Measurements from ENCODE around the gene UROD. TPM values are rescaled to one million over a fixed set of nuclear protein-coding genes. Genes with fewer than 3 reads are reported as not detected.

The UROD gene
- total and polyA plus RNA-seq, 4 donors, result 78.5 to 717 (median 102) TPM

DNA sequence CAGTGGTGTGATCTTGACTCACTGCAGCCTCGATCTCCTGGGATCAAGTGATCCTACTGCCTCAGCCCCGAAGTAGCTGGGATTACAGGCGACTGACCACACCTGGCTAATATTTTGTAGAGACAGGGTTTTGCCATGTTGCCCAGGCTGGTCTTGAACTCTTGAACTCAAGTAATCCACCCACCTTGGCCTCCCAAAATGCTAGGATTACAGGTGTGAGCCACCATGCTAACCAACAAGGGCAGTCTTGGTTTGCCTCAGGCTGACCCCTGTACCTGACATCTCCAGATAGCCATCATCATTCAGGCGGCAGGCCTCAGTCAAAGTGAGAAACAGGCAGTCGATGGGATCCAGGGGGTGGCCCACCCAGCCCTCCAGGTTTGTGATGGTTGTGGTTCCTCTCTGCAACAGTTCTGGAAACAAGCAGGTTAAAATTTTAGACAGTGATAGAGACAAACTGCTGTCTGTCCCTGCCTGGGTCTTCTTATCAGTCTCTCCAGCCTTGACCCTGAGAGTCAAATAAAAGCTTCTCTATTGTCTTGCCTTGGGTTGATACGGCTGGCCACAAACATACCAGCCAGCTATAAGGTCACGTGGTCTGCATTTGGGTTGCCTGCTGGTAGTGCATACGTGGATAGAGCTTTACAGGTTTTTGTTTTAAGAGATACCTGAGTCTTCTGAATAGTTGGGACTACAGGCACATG lies 26.8 kb downstream of the UROD start:
- no peak overlapping the region for H3K4me3 ChIP-seq (ENCODE audit: low read depth in 1 of 3, low read length in 3 of 3)
- no peaks in the 10 kb centered on the region for H3K36me3 ChIP-seq (ENCODE audit: control insufficient read depth in 4 of 4, insufficient read depth in 3 of 4, low read depth in 1 of 4, low read length in 3 of 4)
- WGBS, result 89% methylated on average over 8 of the region's 8 CpGs
- H3K9me3 ChIP-seq (ENCODE audit: control insufficient read depth in 4 of 4, low read length in 3 of 4), result no peaks in the 10 kb centered on the region
- no peak overlapping the region for H3K27ac ChIP-seq (ENCODE audit: low read depth in 1 of 2, low read length in 2 of 2)
- TF ChIP-seq EGR1 (IDR thresholded peaks at IDR 0.05; ENCODE audit: low read depth in 2 of 2) (no peak), HNF4G (IDR thresholded peaks at IDR 0.05) (no peak), JUND (IDR thresholded peaks at IDR 0.05) (no peak)
- TF ChIP-seq, protein P1, sequence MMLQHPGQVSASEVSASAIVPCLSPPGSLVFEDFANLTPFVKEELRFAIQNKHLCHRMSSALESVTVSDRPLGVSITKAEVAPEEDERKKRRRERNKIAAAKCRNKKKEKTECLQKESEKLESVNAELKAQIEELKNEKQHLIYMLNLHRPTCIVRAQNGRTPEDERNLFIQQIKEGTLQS (IDR thresholded peaks at IDR 0.05), result no peak
- no peak for DNase-seq (ENCODE audit: low spot score)
- no peak overlapping the region for H3K9ac ChIP-seq (ENCODE audit: low read depth in 1 of 2, low read length in 2 of 2)
- H3K27me3 ChIP-seq (ENCODE audit: control insufficient read depth in 4 of 4, insufficient read depth in 4 of 4, low read length in 3 of 4), result no peaks in the 10 kb centered on the region
- no peaks in the 10 kb centered on the region for H3K4me1 ChIP-seq (ENCODE audit: control insufficient read depth in 4 of 4, insufficient read depth in 4 of 4, low read length in 3 of 4)

DNA sequence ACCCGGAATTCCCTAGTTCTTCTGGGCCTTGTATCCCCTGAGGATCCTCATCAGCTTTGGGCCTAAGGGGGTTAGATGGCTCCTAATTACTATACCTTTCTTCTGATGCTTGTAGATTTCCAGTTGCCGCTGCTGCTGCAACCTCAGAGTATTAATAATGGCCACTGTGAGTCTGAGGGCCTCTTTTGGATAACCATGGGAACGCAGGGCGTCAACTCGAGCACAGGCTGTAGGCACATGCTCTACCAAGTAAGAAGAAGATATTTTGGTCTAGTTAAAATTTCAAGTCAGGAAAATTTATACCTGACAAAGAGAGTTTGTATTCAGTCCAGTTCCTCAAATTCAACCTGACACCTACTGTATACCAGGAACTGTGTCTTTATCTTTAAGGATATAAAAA lies 28.2 kb downstream of the UROD start:
- no peak for TF ChIP-seq RAD21 (IDR thresholded peaks at IDR 0.05)
- no peaks in the 10 kb centered on the region for H3K36me3 ChIP-seq (ENCODE audit: control insufficient read depth in 4 of 4, insufficient read depth in 3 of 4, low read depth in 1 of 4, low read length in 3 of 4)
- no peak overlapping the region for H3K27ac ChIP-seq (ENCODE audit: low read depth in 1 of 2, low read length in 2 of 2)
- WGBS, result 98% methylated on average over 5 of the region's 5 CpGs
- no peak overlapping the region for H3K9ac ChIP-seq (ENCODE audit: low read depth in 1 of 2, low read length in 2 of 2)
- no peak overlapping the region for H3K4me3 ChIP-seq (ENCODE audit: low read depth in 1 of 3, low read length in 3 of 3)
- DNase-seq (ENCODE audit: low spot score), result no peak
- H3K27me3 ChIP-seq (ENCODE audit: control insufficient read depth in 4 of 4, insufficient read depth in 4 of 4, low read length in 3 of 4), result no peaks in the 10 kb centered on the region
- H3K9me3 ChIP-seq (ENCODE audit: control insufficient read depth in 4 of 4, low read length in 3 of 4), result peaks cover 0 to 5% (median 0%) of the 10 kb centered on the region in 4 donors
- H3K4me1 ChIP-seq (ENCODE audit: control insufficient read depth in 4 of 4, insufficient read depth in 4 of 4, low read length in 3 of 4), result no peaks in the 10 kb centered on the region

DNA sequence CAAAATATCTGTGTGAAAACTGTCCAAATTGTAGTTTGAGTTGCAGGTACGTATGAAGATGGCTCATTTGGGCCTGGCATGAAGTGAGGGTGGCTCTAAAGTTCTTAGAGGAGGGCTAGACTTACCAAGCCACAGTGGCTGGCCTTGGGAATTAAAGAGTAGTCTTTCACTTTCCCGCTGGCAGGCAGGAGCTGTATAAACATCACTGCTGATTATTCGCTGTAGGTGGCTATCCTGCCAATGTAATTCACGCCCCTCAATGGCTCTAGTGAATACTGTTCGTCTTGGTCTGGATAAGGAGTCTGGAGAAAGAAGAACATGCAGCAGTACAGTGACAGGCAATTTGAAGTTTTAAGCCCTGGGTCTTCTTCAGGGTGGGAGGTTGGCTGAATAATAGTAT lies 31.0 kb downstream of the UROD start:
- Histone ChIP-seq H3K4me3 (ENCODE audit: low read depth in 1 of 3, low read length in 3 of 3) (no peak overlapping the region), H3K9ac (ENCODE audit: low read depth in 1 of 2, low read length in 2 of 2) (no peak overlapping the region), H3K36me3 (ENCODE audit: control insufficient read depth in 4 of 4, insufficient read depth in 3 of 4, low read depth in 1 of 4, low read length in 3 of 4) (no peaks in the 10 kb centered on the region), H3K27ac (ENCODE audit: low read depth in 1 of 2, low read length in 2 of 2) (no peak overlapping the region), H3K27me3 (ENCODE audit: control insufficient read depth in 4 of 4, insufficient read depth in 4 of 4, low read length in 3 of 4) (no peaks in the 10 kb centered on the region), H3K4me1 (ENCODE audit: control insufficient read depth in 4 of 4, insufficient read depth in 4 of 4, low read length in 3 of 4) (no peaks in the 10 kb centered on the region), H3K9me3 (ENCODE audit: control insufficient read depth in 4 of 4, low read length in 3 of 4) (peaks cover 0 to 5% (median 0%) of the 10 kb centered on the region in 4 donors)
- TF ChIP-seq RXRA (IDR thresholded peaks at IDR 0.05), result no peak
- no peak for TF ChIP-seq HNF4A (conservative IDR thresholded peaks at IDR 0.05)
- TF ChIP-seq JUND (IDR thresholded peaks at IDR 0.05), result no peak
- TF ChIP-seq, protein P1 (IDR thresholded peaks at IDR 0.05), result no peak
- no peak for TF ChIP-seq YY1 (IDR thresholded peaks at IDR 0.05)
- TF ChIP-seq, protein P2, sequence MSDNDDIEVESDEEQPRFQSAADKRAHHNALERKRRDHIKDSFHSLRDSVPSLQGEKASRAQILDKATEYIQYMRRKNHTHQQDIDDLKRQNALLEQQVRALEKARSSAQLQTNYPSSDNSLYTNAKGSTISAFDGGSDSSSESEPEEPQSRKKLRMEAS (IDR thresholded peaks at IDR 0.05), result no peak
- no peak for TF ChIP-seq SP1 (IDR thresholded peaks at IDR 0.05)
- no peak for DNase-seq (ENCODE audit: low spot score)
- WGBS, result 94% methylated on average over 5 of the region's 5 CpGs

DNA sequence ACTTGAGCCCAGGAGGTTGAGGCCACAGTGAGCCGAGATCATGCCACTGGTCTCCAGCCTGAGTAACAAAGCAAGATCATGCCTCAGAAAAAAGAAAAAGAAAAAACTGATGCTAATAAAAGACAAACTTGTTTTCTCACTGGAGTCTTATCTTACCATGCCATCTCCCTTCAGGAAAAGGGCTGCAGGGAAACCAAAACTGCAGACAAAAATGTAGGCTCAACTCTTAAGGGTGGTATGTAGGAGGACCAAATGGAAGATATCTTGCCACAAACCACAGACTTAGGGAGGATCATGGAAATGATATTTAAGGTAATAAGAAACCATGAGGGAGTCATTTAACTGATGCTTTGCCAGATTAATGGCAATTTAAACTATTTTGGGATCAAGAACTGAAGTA lies 32.9 kb downstream of the UROD start:
- no peak overlapping the region for H3K4me3 ChIP-seq (ENCODE audit: low read depth in 1 of 3, low read length in 3 of 3)
- H3K9ac ChIP-seq (ENCODE audit: low read depth in 1 of 2, low read length in 2 of 2), result no peak overlapping the region
- no peaks in the 10 kb centered on the region for H3K27me3 ChIP-seq (ENCODE audit: control insufficient read depth in 4 of 4, insufficient read depth in 4 of 4, low read length in 3 of 4)
- peaks cover 0 to 5% (median 0%) of the 10 kb centered on the region in 4 donors for H3K9me3 ChIP-seq (ENCODE audit: control insufficient read depth in 4 of 4, low read length in 3 of 4)
- 100% methylated on average over 1 of the region's 1 CpG for WGBS
- no peak for DNase-seq (ENCODE audit: low spot score)
- H3K4me1 ChIP-seq (ENCODE audit: control insufficient read depth in 4 of 4, insufficient read depth in 4 of 4, low read length in 3 of 4), result no peaks in the 10 kb centered on the region
- no peak overlapping the region for H3K27ac ChIP-seq (ENCODE audit: low read depth in 1 of 2, low read length in 2 of 2)
- no peaks in the 10 kb centered on the region for H3K36me3 ChIP-seq (ENCODE audit: control insufficient read depth in 4 of 4, insufficient read depth in 3 of 4, low read depth in 1 of 4, low read length in 3 of 4)
- TF ChIP-seq, protein P3, sequence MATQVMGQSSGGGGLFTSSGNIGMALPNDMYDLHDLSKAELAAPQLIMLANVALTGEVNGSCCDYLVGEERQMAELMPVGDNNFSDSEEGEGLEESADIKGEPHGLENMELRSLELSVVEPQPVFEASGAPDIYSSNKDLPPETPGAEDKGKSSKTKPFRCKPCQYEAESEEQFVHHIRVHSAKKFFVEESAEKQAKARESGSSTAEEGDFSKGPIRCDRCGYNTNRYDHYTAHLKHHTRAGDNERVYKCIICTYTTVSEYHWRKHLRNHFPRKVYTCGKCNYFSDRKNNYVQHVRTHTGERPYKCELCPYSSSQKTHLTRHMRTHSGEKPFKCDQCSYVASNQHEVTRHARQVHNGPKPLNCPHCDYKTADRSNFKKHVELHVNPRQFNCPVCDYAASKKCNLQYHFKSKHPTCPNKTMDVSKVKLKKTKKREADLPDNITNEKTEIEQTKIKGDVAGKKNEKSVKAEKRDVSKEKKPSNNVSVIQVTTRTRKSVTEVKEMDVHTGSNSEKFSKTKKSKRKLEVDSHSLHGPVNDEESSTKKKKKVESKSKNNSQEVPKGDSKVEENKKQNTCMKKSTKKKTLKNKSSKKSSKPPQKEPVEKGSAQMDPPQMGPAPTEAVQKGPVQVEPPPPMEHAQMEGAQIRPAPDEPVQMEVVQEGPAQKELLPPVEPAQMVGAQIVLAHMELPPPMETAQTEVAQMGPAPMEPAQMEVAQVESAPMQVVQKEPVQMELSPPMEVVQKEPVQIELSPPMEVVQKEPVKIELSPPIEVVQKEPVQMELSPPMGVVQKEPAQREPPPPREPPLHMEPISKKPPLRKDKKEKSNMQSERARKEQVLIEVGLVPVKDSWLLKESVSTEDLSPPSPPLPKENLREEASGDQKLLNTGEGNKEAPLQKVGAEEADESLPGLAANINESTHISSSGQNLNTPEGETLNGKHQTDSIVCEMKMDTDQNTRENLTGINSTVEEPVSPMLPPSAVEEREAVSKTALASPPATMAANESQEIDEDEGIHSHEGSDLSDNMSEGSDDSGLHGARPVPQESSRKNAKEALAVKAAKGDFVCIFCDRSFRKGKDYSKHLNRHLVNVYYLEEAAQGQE (IDR thresholded peaks at IDR 0.05), result no peak
- no peak for TF ChIP-seq HNF4G (IDR thresholded peaks at IDR 0.05)

All from liver (tissue), 9 donors.